GM21528 (cell line): ENCODE results near the gene TUBGCP6.

Experiments
- ATAC-seq: cut with Tn5 transposase; IDR thresholded peaks from one replicate; pipeline ENCODE4 v1.9.1; 2021; ENCODE audit warnings: mild to moderate bottlenecking, moderate library complexity; ENCODE audit not compliant: unreplicated experiment, low FRiP score

Gene TUBGCP6

GRCh38 chr22:50244420-50245213 lies at the start of gene TUBGCP6:
Gene TUBGCP6, minus strand, starts transcription at chr22:50245023. Its CDS starts 564 bp downstream, at chr22:50244459.
- peak; percentile 67 for ATAC-seq

GRCh38 chr22:50294319-50294656 lies 49.5 kb upstream of the TUBGCP6 start:
- ATAC-seq, result no peak

- no peak for ATAC-seq
Observed at GRCh38 chr22:50293441-50294318, 48.9 kb upstream of the TUBGCP6 start.

GRCh38 chr22:50292643-50293440 lies 48.0 kb upstream of the TUBGCP6 start:
- ATAC-seq, result no peak

- ATAC-seq, result no peak
Observed at GRCh38 chr22:50289942-50290630, 45.3 kb upstream of the TUBGCP6 start.

GRCh38 chr22:50289151-50289941 lies 44.5 kb upstream of the TUBGCP6 start:
- ATAC-seq, result no peak

GRCh38 chr22:50287731-50288130 lies 42.9 kb upstream of the TUBGCP6 start:
- no peak for ATAC-seq

GRCh38 chr22:50286701-50287318 lies 42.0 kb upstream of the TUBGCP6 start:
- ATAC-seq, result no peak

- no peak for ATAC-seq
Observed at GRCh38 chr22:50286275-50286674, 41.5 kb upstream of the TUBGCP6 start.

GRCh38 chr22:50285568-50286229 lies 40.9 kb upstream of the TUBGCP6 start:
- ATAC-seq, result no peak

GRCh38 chr22:50284479-50284878 lies 39.7 kb upstream of the TUBGCP6 start:
- no peak for ATAC-seq

GRCh38 chr22:50283821-50284220 lies 39.0 kb upstream of the TUBGCP6 start:
- ATAC-seq, result no peak

GRCh38 chr22:50282361-50283155 lies 37.7 kb upstream of the TUBGCP6 start:
- ATAC-seq, result no peak

GRCh38 chr22:50281957-50282356 lies 37.1 kb upstream of the TUBGCP6 start:
- ATAC-seq, result no peak

GRCh38 chr22:50281384-50281760 lies 36.5 kb upstream of the TUBGCP6 start:
- no peak for ATAC-seq

GRCh38 chr22:50280708-50281383 lies 36.0 kb upstream of the TUBGCP6 start:
- ATAC-seq, result no peak

GRCh38 chr22:50280022-50280707 lies 35.3 kb upstream of the TUBGCP6 start:
- no peak for ATAC-seq
